SK-N-SH (cell line): ENCODE data around the gene MGA. TPM values are rescaled to one million over a fixed set of nuclear protein-coding genes. Genes with fewer than 3 reads are reported as not detected.
A peak's percentile ranks its signal among the peaks of the same experiment; 100 is the strongest.

Source experiments
- CTCF ChIA-PET: fragments of 300-600, 350-600 bp; formaldehyde crosslinking; extraction: SDS; loops from one replicate; lab custom pipeline; 2021; lab: Yijun Ruan, JAX
- POLR2A ChIA-PET: fragments of 350-600 bp; sonication (Branson Sonifier 250); formaldehyde crosslinking; extraction: SDS; loops from one replicate; lab custom pipeline; 2020; ENCODE audit warnings: antibody characterized with exemption, inconsistent platforms; lab: Yijun Ruan, JAX
- DNase-seq: peaks from one replicate; pipeline ENCODE4 v3.0.0; 2012
- H2AFZ ChIP-seq: fragments of 200-600 bp; sonication (generic); 2 replicates; pipeline ENCODE4 v1.8.1; 2016; ENCODE audit warnings: antibody characterized with exemption, mild to moderate bottlenecking, low read depth
- H3F3A ChIP-seq: fragments of 200-600 bp; sonication (generic); replicated peaks from 2 replicates; pipeline ENCODE3; 2016; ENCODE audit warnings: antibody characterized with exemption, mild to moderate bottlenecking; ENCODE audit not compliant: insufficient read depth
- H3K27ac ChIP-seq, 2 experiments: fragments of 200-500 bp in 1 of 2; fragments of 200-600 bp in 1 of 2; sonication (Bioruptor generic) in 1 of 2; sonication (generic), shearing (Covaris generic) in 1 of 2; 2 replicates each; pipeline versions ENCODE4 v1.5.1 to v1.6.1; 2014 to 2016; ENCODE audit warnings: low read depth in 2 of 2, inconsistent platforms in 1 of 2, low read length in 1 of 2, mild to moderate bottlenecking in 1 of 2, mixed read lengths in 1 of 2
- H3K27me3 ChIP-seq: fragments of 200-600 bp; sonication (generic), shearing (Covaris generic); 2 replicates; pipeline ENCODE4 v1.6.1; 2016; ENCODE audit warnings: mixed run types; ENCODE audit not compliant: insufficient read depth
- H3K36me3 ChIP-seq, 2 experiments: fragments of 200-500 bp in 1 of 2; fragments of 200-600 bp in 1 of 2; sonication (Bioruptor generic) in 1 of 2; sonication (generic) in 1 of 2; replicated peaks in 1 of 2; 2 replicates each; pipeline versions ENCODE3 to v1.5.1; 2014 to 2016; ENCODE audit warnings: low read length in 1 of 2, mild to moderate bottlenecking in 1 of 2; ENCODE audit not compliant: insufficient read depth in 2 of 2, control insufficient read depth in 1 of 2
- H3K4me1 ChIP-seq, 2 experiments: fragments of 200-500 bp in 1 of 2; fragments of 200-600 bp in 1 of 2; sonication (Bioruptor generic) in 1 of 2; sonication (generic), shearing (Covaris generic) in 1 of 2; 2 replicates each; pipeline versions ENCODE4 v1.5.1 to v1.6.1; 2014 to 2016; ENCODE audit warnings: low read depth in 1 of 2, low read length in 1 of 2, mixed run types in 1 of 2; ENCODE audit not compliant: insufficient read depth in 2 of 2, control insufficient read depth in 1 of 2
- H3K4me2 ChIP-seq: fragments of 200-600 bp; sonication (generic), shearing (Covaris generic); 2 replicates; pipeline ENCODE4 v1.6.1; 2017; ENCODE audit warnings: mixed run types
- H3K4me3 ChIP-seq, 2 experiments: fragments of 200-500 bp in 1 of 2; fragments of 200-600 bp in 1 of 2; sonication (Bioruptor generic) in 1 of 2; sonication (generic), shearing (Covaris generic) in 1 of 2; 2 replicates each; pipeline versions ENCODE4 v1.5.1 to v1.8.1; 2014 to 2016; ENCODE audit warnings: low read depth in 2 of 2, inconsistent platforms in 1 of 2, low read length in 1 of 2, mild to moderate bottlenecking in 1 of 2, mixed read lengths in 1 of 2, moderate library complexity in 1 of 2
- H3K79me2 ChIP-seq: fragments of 200-600 bp; sonication (generic); 2 replicates; pipeline ENCODE4 v1.8.1; 2017; ENCODE audit warnings: mild to moderate bottlenecking; ENCODE audit not compliant: insufficient read depth
- H3K9ac ChIP-seq: fragments of 200-600 bp; sonication (generic); 2 replicates; pipeline ENCODE4 v1.6.1; 2017; ENCODE audit warnings: mixed run types
- H3K9me2 ChIP-seq: fragments of 200-600 bp; sonication (generic); 2 replicates; pipeline ENCODE4 v1.6.1; 2017; ENCODE audit warnings: mixed run types
- H3K9me3 ChIP-seq: fragments of 200-600 bp; sonication (generic); 2 replicates; pipeline ENCODE4 v1.6.1; 2017; ENCODE audit warnings: mixed run types, mild to moderate bottlenecking, moderate library complexity
- H4K20me1 ChIP-seq: fragments of 200-600 bp; sonication (generic); 2 replicates; pipeline ENCODE4 v1.6.1; 2017; ENCODE audit warnings: mild to moderate bottlenecking, mixed run types; ENCODE audit not compliant: insufficient read depth
- CHD2 ChIP-seq: fragments of 150-350 bp; IDR thresholded peaks from 2 replicates; pipeline ENCODE4 v1.6.1; 2018; ENCODE audit warnings: low read length; ENCODE audit not compliant: partially characterized antibody
- ELF1 ChIP-seq: IDR thresholded peaks from 2 replicates; pipeline ENCODE4 v1.4.0; 2012
- EP300 ChIP-seq, 2 experiments: IDR thresholded peaks; 2 replicates each; pipeline versions ENCODE4 v1.4.0 to v1.6.1; 2012; ENCODE audit warnings: borderline replicate concordance in 1 of 2, low read depth in 1 of 2, low read length in 1 of 2
- EZH2phosphoT487 ChIP-seq: fragments of 200-600 bp; sonication (generic); IDR thresholded peaks from 2 replicates; pipeline ENCODE4 v1.6.1; 2017; ENCODE audit warnings: low read depth, mixed run types, mild to moderate bottlenecking, antibody characterized with exemption, moderate library complexity, borderline replicate concordance
- FOXM1 ChIP-seq: IDR thresholded peaks from 2 replicates; pipeline ENCODE4 v1.4.0; 2012; ENCODE audit warnings: low read depth, mild to moderate bottlenecking
- GABPA ChIP-seq: IDR thresholded peaks from 2 replicates; pipeline ENCODE4 v1.4.0; 2012; ENCODE audit warnings: low read depth, mild to moderate bottlenecking
- JUND ChIP-seq: IDR thresholded peaks from 2 replicates; pipeline ENCODE4 v1.4.0; 2012
- MEF2A ChIP-seq: IDR thresholded peaks from 2 replicates; pipeline ENCODE4 v1.4.0; 2012; ENCODE audit warnings: low read depth, borderline replicate concordance
- NRF1 ChIP-seq: IDR thresholded peaks from 2 replicates; pipeline ENCODE4 v1.6.1; 2012; ENCODE audit warnings: low read depth, mild to moderate bottlenecking, low read length
- POLR2AphosphoS5 ChIP-seq: IDR thresholded peaks from 2 replicates; pipeline ENCODE4 v1.6.1; 2012; ENCODE audit warnings: low read depth, low read length
- RAD21 ChIP-seq: IDR thresholded peaks from 2 replicates; pipeline ENCODE4 v1.6.1; 2012; ENCODE audit warnings: mild to moderate bottlenecking, low read length
- RXRA ChIP-seq: IDR thresholded peaks from 2 replicates; pipeline ENCODE4 v1.4.0; 2012; ENCODE audit warnings: low read depth, mild to moderate bottlenecking, borderline replicate concordance
- SIN3A ChIP-seq: IDR thresholded peaks from 2 replicates; pipeline ENCODE4 v1.6.1; 2012; ENCODE audit warnings: low read depth, mild to moderate bottlenecking, low read length, moderate library complexity, borderline replicate concordance
- SMC3 ChIP-seq: IDR thresholded peaks from 2 replicates; pipeline ENCODE4 v1.6.1; 2012; ENCODE audit warnings: low read depth, low read length, improper control_type of control experiment
- TCF12 ChIP-seq: IDR thresholded peaks from 2 replicates; pipeline ENCODE4 v1.4.0; 2012
- TEAD4 ChIP-seq: IDR thresholded peaks from 2 replicates; pipeline ENCODE4 v1.4.0; 2012; ENCODE audit warnings: mild to moderate bottlenecking, borderline replicate concordance; ENCODE audit not compliant: insufficient read depth
- YY1 ChIP-seq: IDR thresholded peaks from 2 replicates; pipeline ENCODE4 v1.4.0; 2012; ENCODE audit warnings: low read depth, mild to moderate bottlenecking
- WGBS: methylation state at CpG from one replicate; pipeline ENCODE4 v1.1.6; 2017; ENCODE audit warnings: low lambda C conversion rate; 5-methylcytosine and 5-hydroxymethylcytosine counted together
- polyA plus RNA-seq, 3 experiments: library from polyadenylated mRNA; depleted of rRNA; stranded (reverse); fragments of >200 nt; gene quantifications; 2 replicates each; pipeline ENCODE4 v1.2.3, GENCODE V29; 2012
- TF ChIP-seq, protein P1 (sequence below): fragments of 150-350 bp; IDR thresholded peaks from 2 replicates; pipeline ENCODE4 v1.6.1; 2016; ENCODE audit warnings: mild to moderate bottlenecking, low read depth, low read length
- TF ChIP-seq, protein P2 (sequence below): IDR thresholded peaks from 2 replicates; pipeline ENCODE4 v1.4.0; 2012; ENCODE audit warnings: low read depth, borderline replicate concordance

MGA gene
- polyA plus RNA-seq, 1 of the 3 experiments (the other 2 are of a cell fraction) = 2.3 TPM

DNA sequence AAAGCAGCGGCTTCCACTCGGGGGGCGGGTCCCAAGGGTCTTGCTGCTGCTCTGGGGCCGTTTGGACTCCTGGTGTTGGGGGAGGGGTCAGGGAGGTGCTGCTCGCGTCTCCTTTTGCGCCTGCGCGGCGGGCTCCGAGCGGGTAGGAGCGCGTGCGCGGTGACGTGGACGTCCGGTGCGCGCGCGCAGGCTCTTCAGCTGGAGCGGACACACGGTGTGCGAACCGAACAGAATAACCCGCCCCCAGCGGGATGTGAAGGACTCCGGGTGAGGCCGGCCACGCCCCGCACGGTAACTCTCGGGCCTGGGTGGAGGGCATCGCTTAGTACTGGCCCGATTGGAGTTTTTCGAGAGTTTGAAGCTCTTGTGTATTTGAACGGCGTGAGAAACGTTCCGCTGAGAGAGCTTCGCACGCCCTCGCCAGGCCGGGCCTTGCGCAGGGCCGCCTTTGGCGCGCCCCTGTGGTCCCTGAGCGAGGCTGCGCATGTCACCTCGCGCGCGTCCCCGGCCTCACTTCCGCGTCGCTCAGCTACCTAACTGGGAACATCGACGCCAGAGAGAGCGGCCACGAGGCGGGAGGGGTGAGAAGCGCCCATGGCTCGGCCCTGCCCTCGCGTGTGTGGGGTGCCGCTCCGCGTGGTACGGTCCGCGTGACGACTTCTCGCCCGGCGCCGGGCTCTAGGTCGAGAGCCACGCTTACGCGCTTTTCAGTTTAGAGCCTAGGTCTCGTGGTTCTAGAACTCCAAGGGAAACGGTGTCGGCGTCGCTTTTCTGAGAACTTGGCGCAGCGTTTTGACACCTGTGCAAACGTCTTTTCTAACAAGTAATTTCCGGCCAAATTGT is at the start of gene MGA (continued):
- no peak for TF ChIP-seq RXRA
- no peak for TF ChIP-seq JUND
- TF ChIP-seq MEF2A = no peak
- TF ChIP-seq YY1 = 0 out of 2 replicates have a peak, but pooled peaks have one; percentile 28
- TF ChIP-seq, protein P1, sequence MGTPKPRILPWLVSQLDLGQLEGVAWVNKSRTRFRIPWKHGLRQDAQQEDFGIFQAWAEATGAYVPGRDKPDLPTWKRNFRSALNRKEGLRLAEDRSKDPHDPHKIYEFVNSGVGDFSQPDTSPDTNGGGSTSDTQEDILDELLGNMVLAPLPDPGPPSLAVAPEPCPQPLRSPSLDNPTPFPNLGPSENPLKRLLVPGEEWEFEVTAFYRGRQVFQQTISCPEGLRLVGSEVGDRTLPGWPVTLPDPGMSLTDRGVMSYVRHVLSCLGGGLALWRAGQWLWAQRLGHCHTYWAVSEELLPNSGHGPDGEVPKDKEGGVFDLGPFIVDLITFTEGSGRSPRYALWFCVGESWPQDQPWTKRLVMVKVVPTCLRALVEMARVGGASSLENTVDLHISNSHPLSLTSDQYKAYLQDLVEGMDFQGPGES = no peak
- peak; percentile 48; the same call in 1 of the 2 replicates for TF ChIP-seq POLR2AphosphoS5
- peak; percentile 15; the same call in 1 of the 2 replicates for TF ChIP-seq GABPA
- peak; percentile 90 for TF ChIP-seq NRF1
- no peak for TF ChIP-seq EZH2phosphoT487
- TF ChIP-seq, protein P2, sequence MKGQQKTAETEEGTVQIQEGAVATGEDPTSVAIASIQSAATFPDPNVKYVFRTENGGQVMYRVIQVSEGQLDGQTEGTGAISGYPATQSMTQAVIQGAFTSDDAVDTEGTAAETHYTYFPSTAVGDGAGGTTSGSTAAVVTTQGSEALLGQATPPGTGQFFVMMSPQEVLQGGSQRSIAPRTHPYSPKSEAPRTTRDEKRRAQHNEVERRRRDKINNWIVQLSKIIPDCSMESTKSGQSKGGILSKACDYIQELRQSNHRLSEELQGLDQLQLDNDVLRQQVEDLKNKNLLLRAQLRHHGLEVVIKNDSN = 0 out of 2 replicates have a peak, but pooled peaks have one; percentile 6
- TF ChIP-seq EP300 (IDR thresholded peaks at IDR 0.05; ENCODE audit: borderline replicate concordance in 1 of 2, low read depth in 1 of 2, low read length in 1 of 2) = peak; percentile 7 to 26; a peak in 1 of 4 replicates

DNA sequence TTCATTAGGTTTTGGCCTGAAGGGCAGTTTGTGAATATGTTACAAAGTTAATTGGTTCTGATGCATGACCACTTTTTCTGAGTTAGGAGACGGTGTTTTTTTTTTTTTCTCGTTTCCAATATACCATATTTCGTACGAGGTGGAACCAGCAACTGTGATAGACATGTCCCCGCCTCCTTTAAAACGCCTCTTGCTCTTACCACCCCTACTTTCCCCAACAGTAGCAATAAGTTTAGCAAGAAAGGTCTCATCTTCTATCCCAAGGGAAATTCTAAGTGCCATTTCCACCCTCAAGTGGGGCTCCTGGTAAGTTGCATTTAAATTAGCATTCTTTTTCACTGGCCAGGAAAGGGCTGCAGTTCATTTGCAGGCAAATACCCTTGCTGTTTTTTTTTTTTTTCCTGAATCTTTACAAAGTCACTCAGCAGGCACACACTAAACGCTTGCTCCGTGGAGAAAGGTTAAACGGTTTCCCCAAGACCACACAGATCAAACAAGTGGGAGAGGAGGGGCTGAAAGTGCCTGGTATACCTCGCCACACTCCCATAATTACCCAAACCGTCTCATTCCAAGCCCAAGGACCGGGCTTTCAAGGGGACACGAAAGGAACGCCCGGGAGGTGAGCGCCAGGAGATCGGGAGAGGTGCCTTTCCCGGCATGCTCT is 39.5 kb upstream of the MGA start:
- CTCF ChIA-PET = interaction anchor here (0.9 to 3.7 kb wide), 2 partner anchors 16 to 284 kb away, joined by 3 to 14 read pairs; no protein-coding TSS in a partner anchor
- no peak for TF ChIP-seq RXRA
- TF ChIP-seq TCF12 = no peak
- TF ChIP-seq, protein P2 = no peak
- no peak for TF ChIP-seq ELF1
- no peak for TF ChIP-seq SIN3A
- TF ChIP-seq CHD2 = no peak
- no peak for TF ChIP-seq JUND
- TF ChIP-seq RAD21 = no peak
- no peak for TF ChIP-seq FOXM1
- TF ChIP-seq SMC3 = no peak
- no peak for TF ChIP-seq TEAD4
- H3K79me2 ChIP-seq = no peaks in the 10 kb centered on the region
- no peaks in the 10 kb centered on the region for H3K9me3 ChIP-seq
- peak overlapping the region; percentile 99 for H2AFZ ChIP-seq
- H3K9me2 ChIP-seq = no peaks in the 10 kb centered on the region
- H3K27me3 ChIP-seq = no peaks in the 10 kb centered on the region
- peak; percentile 18 for DNase-seq
- no peaks in the 10 kb centered on the region for H3K36me3 ChIP-seq
- POLR2A ChIA-PET = interaction anchor here (0.8 to 1.3 kb wide), 5 partner anchors 9 to 183 kb away, joined by 3 to 7 read pairs (median 4); partner anchors contain the start of gene RPAP1
- H4K20me1 ChIP-seq = no peaks in the 10 kb centered on the region
- peak overlapping the region in 1 of 2 experiments; percentile 80; a peak in 2 of 4 replicates for H3K27ac ChIP-seq
- peak overlapping the region; percentile 61; the same call in 1 of the 2 replicates for H3K9ac ChIP-seq
- WGBS = 17% methylated on average over 18 of the region's 18 CpGs
- peak overlapping the region; percentile 50 to 63 for H3K4me3 ChIP-seq
- peaks cover 0 to 10% of the 10 kb centered on the region in 2 experiments; a peak in 1 of 4 replicates for H3K4me1 ChIP-seq
- H3K4me2 ChIP-seq = peak overlapping the region; percentile 84
- peaks cover 24% of the 10 kb centered on the region for H3F3A ChIP-seq
